Fibroblast of lung (primary cell): ENCODE data around the gene VPS13D. TPM values are rescaled to one million over a fixed set of nuclear protein-coding genes. Genes with fewer than 3 reads are reported as not detected.

Experiments
- DNase-seq, 2 donors: peaks; one replicate each; pipeline versions ENCODE4 v3.0.0 to v3.0.0-alpha.2; 2010; ENCODE audit warnings: low read depth in 2 of 2
- H2AFZ ChIP-seq: 2 replicates; pipeline ENCODE4 v1.5.1; 2012; ENCODE audit warnings: low read length, control low read depth, inconsistent platforms
- H3K27ac ChIP-seq: 2 replicates; pipeline ENCODE4 v1.5.1; 2011; ENCODE audit warnings: low read length, control low read depth; ENCODE audit not compliant: insufficient read depth
- H3K27me3 ChIP-seq: 2 replicates; pipeline ENCODE4 v1.5.1; 2011; ENCODE audit warnings: mild to moderate bottlenecking, low read length; ENCODE audit not compliant: control insufficient read depth, insufficient read depth
- H3K36me3 ChIP-seq: 2 replicates; pipeline ENCODE4 v1.5.1; 2011; ENCODE audit warnings: low read length; ENCODE audit not compliant: control insufficient read depth, insufficient read depth
- H3K4me1 ChIP-seq: 2 replicates; pipeline ENCODE4 v1.5.1; 2011; ENCODE audit warnings: low read length; ENCODE audit not compliant: control insufficient read depth, insufficient read depth; ENCODE audit errors: extremely low read depth
- H3K4me2 ChIP-seq: 2 replicates; pipeline ENCODE4 v1.5.1; 2011; ENCODE audit warnings: low read length, control low read depth; ENCODE audit not compliant: insufficient read depth; ENCODE audit errors: extremely low read depth
- H3K4me3 ChIP-seq, 4 experiments: fragments of 200-600 bp in 1 of 4; sonication (generic) in 1 of 4; replicated peaks in 1 of 4; 2 replicates each; pipeline ENCODE4 v1.5.1; 2011 to 2016; ENCODE audit warnings: low read length in 4 of 4, low read depth in 3 of 4, mild to moderate bottlenecking in 3 of 4, control low read depth in 2 of 4, inconsistent platforms in 1 of 4, mixed read lengths in 1 of 4; ENCODE audit not compliant: insufficient read depth in 1 of 4; ENCODE audit errors: control extremely low read depth in 1 of 4
- H3K79me2 ChIP-seq: 2 replicates; pipeline ENCODE4 v1.5.1; 2012; ENCODE audit warnings: mild to moderate bottlenecking, low read length, inconsistent platforms; ENCODE audit not compliant: control insufficient read depth, insufficient read depth
- H3K9ac ChIP-seq: 2 replicates; pipeline ENCODE4 v1.5.1; 2011; ENCODE audit warnings: mild to moderate bottlenecking, low read length, control low read depth; ENCODE audit not compliant: insufficient read depth
- H3K9me3 ChIP-seq: 2 replicates; pipeline ENCODE4 v1.5.1; 2012; ENCODE audit warnings: low read depth, low read length; ENCODE audit not compliant: control insufficient read depth, insufficient read depth
- H4K20me1 ChIP-seq: 2 replicates; pipeline ENCODE4 v1.5.1; 2011; ENCODE audit warnings: low read length; ENCODE audit not compliant: control insufficient read depth, insufficient read depth; ENCODE audit errors: extremely low read depth
- EZH2 ChIP-seq: IDR thresholded peaks from 2 replicates; pipeline ENCODE4 v1.5.1; 2012; ENCODE audit warnings: low read length, control low read depth, mild to moderate bottlenecking; ENCODE audit errors: missing control alignments
- polyA plus RNA-seq, 2 donors: library from polyadenylated mRNA; depleted of rRNA in 1 of 2; stranded (reverse) in 1 of 2; unstranded in 1 of 2; fragments of >200 nt; gene quantifications; 2 replicates each; pipeline ENCODE4 v1.2.1, GENCODE V29; 2011 to 2012; ENCODE audit warnings: missing spikeins in 1 of 2
- total RNA-seq: library from RNA; depleted of rRNA; stranded (reverse); fragments of >200 nt; gene quantifications from 2 replicates; pipeline ENCODE4 v1.2.1, GENCODE V29; 2014
- TF ChIP-seq, protein P1 (sequence below), 2 donors: IDR thresholded peaks in 1 of 2; conservative IDR thresholded peaks in 1 of 2; 1 replicate in 1 of 2; 2 replicates in 1 of 2; pipeline ENCODE4 v1.5.1; 2011 to 2012; ENCODE audit warnings: low read length in 2 of 2, control low read depth in 1 of 2, inconsistent platforms in 1 of 2, low read depth in 1 of 2, mild to moderate bottlenecking in 1 of 2

Gene VPS13D
- total and polyA plus RNA-seq, 2 donors (not counting 1 experiment from before 2014, with no cell fraction given), result 14.6 to 40.0 TPM

DNA sequence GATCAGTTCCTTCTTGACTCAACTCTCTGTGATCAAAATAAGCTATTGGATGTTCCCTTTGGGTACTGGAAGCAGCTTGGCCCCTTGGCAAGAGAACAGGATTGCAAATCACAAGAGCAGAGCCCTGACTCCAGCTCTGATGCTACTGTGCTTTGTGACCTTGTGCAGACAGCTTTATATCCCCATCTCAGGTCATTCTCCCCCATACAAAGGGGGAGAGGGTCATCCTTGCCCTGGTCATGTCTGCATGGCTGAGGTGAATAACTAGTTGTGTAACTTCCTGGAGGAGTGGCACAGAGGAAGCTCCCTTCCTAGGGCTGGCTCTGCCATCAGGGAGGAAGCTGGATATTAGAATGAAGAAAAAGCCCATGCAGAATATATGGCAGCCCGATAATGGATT lies 245.3 kb downstream of the VPS13D start:
- Histone ChIP-seq H3K27me3 (no peaks in the 10 kb centered on the region), H3K4me1 (peaks cover 27% of the 10 kb centered on the region), H2AFZ (no peak overlapping the region), H3K9ac (no peak overlapping the region), H3K4me3 (no peak overlapping the region), H3K9me3 (no peaks in the 10 kb centered on the region), H3K4me2 (no peak overlapping the region), H3K27ac (no peak overlapping the region), H3K79me2 (no peaks in the 10 kb centered on the region), H4K20me1 (no peaks in the 10 kb centered on the region), H3K36me3 (no peaks in the 10 kb centered on the region)
- no peak for TF ChIP-seq EZH2
- TF ChIP-seq, protein P1, sequence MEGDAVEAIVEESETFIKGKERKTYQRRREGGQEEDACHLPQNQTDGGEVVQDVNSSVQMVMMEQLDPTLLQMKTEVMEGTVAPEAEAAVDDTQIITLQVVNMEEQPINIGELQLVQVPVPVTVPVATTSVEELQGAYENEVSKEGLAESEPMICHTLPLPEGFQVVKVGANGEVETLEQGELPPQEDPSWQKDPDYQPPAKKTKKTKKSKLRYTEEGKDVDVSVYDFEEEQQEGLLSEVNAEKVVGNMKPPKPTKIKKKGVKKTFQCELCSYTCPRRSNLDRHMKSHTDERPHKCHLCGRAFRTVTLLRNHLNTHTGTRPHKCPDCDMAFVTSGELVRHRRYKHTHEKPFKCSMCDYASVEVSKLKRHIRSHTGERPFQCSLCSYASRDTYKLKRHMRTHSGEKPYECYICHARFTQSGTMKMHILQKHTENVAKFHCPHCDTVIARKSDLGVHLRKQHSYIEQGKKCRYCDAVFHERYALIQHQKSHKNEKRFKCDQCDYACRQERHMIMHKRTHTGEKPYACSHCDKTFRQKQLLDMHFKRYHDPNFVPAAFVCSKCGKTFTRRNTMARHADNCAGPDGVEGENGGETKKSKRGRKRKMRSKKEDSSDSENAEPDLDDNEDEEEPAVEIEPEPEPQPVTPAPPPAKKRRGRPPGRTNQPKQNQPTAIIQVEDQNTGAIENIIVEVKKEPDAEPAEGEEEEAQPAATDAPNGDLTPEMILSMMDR (conservative IDR thresholded peaks at IDR 0.05 in 1 of 2, IDR thresholded peaks at IDR 0.05 in 1 of 2; ENCODE audit: low read depth in 1 of 2, low read length in 2 of 2), result no peak
- DNase-seq, result no peak

DNA sequence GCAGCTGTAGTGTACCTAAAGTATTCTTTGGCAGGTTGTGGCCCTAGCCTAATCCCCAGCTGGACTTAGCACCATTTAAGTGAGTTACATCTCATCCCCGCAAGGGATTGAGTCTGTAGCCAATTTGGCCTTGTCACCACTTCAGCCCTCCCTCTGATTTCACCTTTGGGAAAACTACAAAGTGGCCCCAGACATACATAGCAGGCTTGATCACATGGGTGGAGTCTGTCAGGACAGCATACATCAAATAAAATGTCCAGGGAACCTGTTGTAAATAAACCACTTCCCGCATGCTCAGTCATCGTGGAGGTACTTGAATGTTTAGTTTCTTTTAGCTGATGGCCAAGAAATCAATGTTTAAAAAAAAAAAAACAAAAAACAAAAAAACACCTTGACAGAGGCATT lies 245.7 kb downstream of the VPS13D start:
- Histone ChIP-seq H3K9ac (no peak overlapping the region), H3K4me1 (peaks cover 31% of the 10 kb centered on the region), H3K4me3 (no peak overlapping the region), H3K79me2 (no peaks in the 10 kb centered on the region), H3K36me3 (no peaks in the 10 kb centered on the region), H3K4me2 (no peak overlapping the region), H3K9me3 (no peaks in the 10 kb centered on the region), H2AFZ (no peak overlapping the region), H4K20me1 (no peaks in the 10 kb centered on the region), H3K27me3 (no peaks in the 10 kb centered on the region), H3K27ac (no peak overlapping the region)
- peak in 1 of 2 donors; percentile 88 for DNase-seq
- TF ChIP-seq EZH2, result no peak
- TF ChIP-seq, protein P1 (conservative IDR thresholded peaks at IDR 0.05 in 1 of 2, IDR thresholded peaks at IDR 0.05 in 1 of 2; ENCODE audit: low read depth in 1 of 2, low read length in 2 of 2), result no peak

DNA sequence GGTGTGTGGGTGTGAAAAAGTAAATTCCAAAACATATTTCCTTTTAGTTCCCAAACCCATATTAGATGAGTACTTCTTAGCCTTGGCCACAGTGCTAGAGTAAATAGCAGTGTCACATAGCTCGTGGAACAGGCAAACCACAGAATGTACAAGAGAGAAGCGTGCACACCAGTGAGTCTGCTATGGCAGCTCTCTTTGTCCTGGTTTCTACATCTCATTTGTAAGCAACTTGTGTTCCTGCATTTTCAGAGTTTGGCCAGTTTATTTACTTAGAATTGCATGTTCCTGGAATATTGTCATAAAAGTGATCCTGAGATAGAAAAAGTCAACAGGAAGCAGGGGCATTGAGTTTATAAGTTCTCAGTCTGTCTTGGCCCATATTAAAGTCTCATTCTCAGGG lies 246.1 kb downstream of the VPS13D start:
- no peaks in the 10 kb centered on the region for H3K36me3 ChIP-seq
- H3K4me3 ChIP-seq, result no peak overlapping the region
- DNase-seq, result peak; percentile 53 to 92
- no peak overlapping the region for H2AFZ ChIP-seq
- H3K27me3 ChIP-seq, result no peaks in the 10 kb centered on the region
- no peak overlapping the region for H3K4me2 ChIP-seq
- H3K9me3 ChIP-seq, result no peaks in the 10 kb centered on the region
- no peaks in the 10 kb centered on the region for H4K20me1 ChIP-seq
- H3K4me1 ChIP-seq, result peaks cover 34% of the 10 kb centered on the region
- no peak for TF ChIP-seq EZH2
- TF ChIP-seq, protein P1 (conservative IDR thresholded peaks at IDR 0.05 in 1 of 2, IDR thresholded peaks at IDR 0.05 in 1 of 2; ENCODE audit: low read depth in 1 of 2, low read length in 2 of 2), result no peak
- H3K79me2 ChIP-seq, result no peaks in the 10 kb centered on the region
- H3K9ac ChIP-seq, result no peak overlapping the region
- no peak overlapping the region for H3K27ac ChIP-seq
